ENCODE measurements around the gene HOXB13.

DNA sequence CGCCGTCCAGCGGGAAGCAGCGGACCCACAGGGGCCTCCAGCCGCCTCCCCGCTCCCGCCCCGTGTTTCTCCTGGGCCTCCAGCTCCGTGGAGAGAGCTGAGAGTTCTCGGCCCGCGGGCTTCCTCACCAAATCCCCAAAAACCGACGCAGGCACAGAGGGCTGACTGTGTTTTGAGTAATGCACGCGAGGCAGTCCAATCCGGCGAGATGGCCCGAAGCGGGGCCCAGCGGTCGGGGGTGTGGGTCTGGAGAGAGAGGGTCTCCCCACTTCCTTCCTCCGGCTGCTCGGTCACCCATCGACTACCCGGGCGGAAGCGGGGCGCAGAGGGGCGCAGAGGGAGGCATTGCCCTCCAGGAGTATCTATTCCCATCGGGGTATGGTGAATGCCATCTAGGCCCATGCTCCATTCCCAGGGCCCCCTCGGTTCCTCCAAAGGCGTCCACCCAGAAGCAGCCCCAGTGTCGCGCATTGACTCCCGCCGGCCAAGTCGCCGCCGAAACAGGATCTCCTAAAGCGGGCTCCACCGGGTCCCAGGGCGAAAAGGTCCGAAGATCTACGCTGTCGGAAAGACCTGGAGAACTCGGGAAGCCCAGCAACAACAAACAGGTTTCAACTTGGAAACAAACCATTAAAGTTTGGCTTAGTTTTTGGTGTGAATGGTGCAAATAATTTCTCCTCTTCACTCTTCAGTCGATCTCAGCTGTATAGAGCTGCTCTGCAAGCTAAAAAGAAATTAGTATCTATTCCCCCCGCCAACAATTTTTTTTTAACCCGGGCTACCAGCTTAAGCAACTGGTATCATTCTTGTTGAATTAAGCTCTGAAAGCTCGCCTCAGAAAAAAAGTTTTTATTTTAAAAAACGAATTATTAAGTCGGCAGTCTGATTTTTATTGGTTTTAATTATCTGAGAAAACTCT lies 19.2 kb upstream of the HOXB13 start:
- TF ChIP-seq, protein P1, sequence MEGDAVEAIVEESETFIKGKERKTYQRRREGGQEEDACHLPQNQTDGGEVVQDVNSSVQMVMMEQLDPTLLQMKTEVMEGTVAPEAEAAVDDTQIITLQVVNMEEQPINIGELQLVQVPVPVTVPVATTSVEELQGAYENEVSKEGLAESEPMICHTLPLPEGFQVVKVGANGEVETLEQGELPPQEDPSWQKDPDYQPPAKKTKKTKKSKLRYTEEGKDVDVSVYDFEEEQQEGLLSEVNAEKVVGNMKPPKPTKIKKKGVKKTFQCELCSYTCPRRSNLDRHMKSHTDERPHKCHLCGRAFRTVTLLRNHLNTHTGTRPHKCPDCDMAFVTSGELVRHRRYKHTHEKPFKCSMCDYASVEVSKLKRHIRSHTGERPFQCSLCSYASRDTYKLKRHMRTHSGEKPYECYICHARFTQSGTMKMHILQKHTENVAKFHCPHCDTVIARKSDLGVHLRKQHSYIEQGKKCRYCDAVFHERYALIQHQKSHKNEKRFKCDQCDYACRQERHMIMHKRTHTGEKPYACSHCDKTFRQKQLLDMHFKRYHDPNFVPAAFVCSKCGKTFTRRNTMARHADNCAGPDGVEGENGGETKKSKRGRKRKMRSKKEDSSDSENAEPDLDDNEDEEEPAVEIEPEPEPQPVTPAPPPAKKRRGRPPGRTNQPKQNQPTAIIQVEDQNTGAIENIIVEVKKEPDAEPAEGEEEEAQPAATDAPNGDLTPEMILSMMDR (IDR thresholded peaks at IDR 0.05): no peak
- TF ChIP-seq POLR2AphosphoS5 (IDR thresholded peaks at IDR 0.05; ENCODE audit: insufficient read depth in 1 of 2, low read depth in 1 of 2) (no peak), POLR2A (IDR thresholded peaks at IDR 0.05) (no peak)
